Measurements from ENCODE around the gene CTDP1. TPM values are rescaled to one million over a fixed set of nuclear protein-coding genes. Genes with fewer than 3 reads are reported as not detected.

The CTDP1 gene
- polyA plus RNA-seq, 6 donors from 2014 or later = 2.9 to 15.6 (median 9.0) TPM

- ATAC-seq (ENCODE audit: low read depth in 2 of 2) (no peak), DNase-seq (no peak)
- Mint-ChIP-seq H3K27me3 (peaks cover 9 to 16% (median 10%) of the 10 kb centered on the region in 3 donors), H3K4me1 (no peaks in the 10 kb centered on the region), H3K9me3 (peaks cover 0 to 13% (median 6%) of the 10 kb centered on the region in 7 donors), H3K4me3 (no peak overlapping the region), H3K36me3 (peaks cover 0 to 11% of the 10 kb centered on the region in 2 donors), H3K27ac (peak overlapping the region in 1 of 6 donors; percentile 33)
These were observed 22.1 kb upstream of the CTDP1 start for GRCh38 chr18:79657342-79657996.

GRCh38 chr18:79658366-79658765 is 21.2 kb upstream of the CTDP1 start:
- Mint-ChIP-seq H3K36me3 (peaks cover 0 to 11% of the 10 kb centered on the region in 2 donors), H3K27ac (no peak overlapping the region), H3K27me3 (peaks cover 9 to 16% (median 10%) of the 10 kb centered on the region in 3 donors), H3K4me3 (no peak overlapping the region), H3K4me1 (no peaks in the 10 kb centered on the region), H3K9me3 (peaks cover 0 to 13% (median 6%) of the 10 kb centered on the region in 7 donors)
- no peak for ATAC-seq (ENCODE audit: low read depth in 2 of 2)
- DNase-seq = no peak

GRCh38 chr18:79659733-79660132 is 19.9 kb upstream of the CTDP1 start:
- peaks cover 10 to 19% (median 16%) of the 10 kb centered on the region in 3 donors for H3K27me3 Mint-ChIP-seq
- no peak overlapping the region for H3K27ac Mint-ChIP-seq
- H3K4me3 Mint-ChIP-seq = no peak overlapping the region
- no peak for DNase-seq
- H3K4me1 Mint-ChIP-seq = no peaks in the 10 kb centered on the region
- H3K9me3 Mint-ChIP-seq = peaks cover 0 to 13% (median 7%) of the 10 kb centered on the region in 7 donors
- ATAC-seq (ENCODE audit: low read depth in 2 of 2) = no peak
- peaks cover 0 to 11% of the 10 kb centered on the region in 2 donors for H3K36me3 Mint-ChIP-seq

GRCh38 chr18:79662034-79662433 is 17.6 kb upstream of the CTDP1 start:
- peaks cover 9 to 19% (median 16%) of the 10 kb centered on the region in 3 donors for H3K27me3 Mint-ChIP-seq

GRCh38 chr18:79662439-79662838 is 17.2 kb upstream of the CTDP1 start:
- Mint-ChIP-seq H3K9me3 (peaks cover 0 to 3% (median 0%) of the 10 kb centered on the region in 7 donors), H3K27me3 (peaks cover 9 to 19% (median 16%) of the 10 kb centered on the region in 3 donors), H3K27ac (no peak overlapping the region), H3K4me3 (no peak overlapping the region), H3K4me1 (no peaks in the 10 kb centered on the region), H3K36me3 (no peaks in the 10 kb centered on the region)
- DNase-seq (no peak), ATAC-seq (ENCODE audit: low read depth in 2 of 2) (no peak)

More at GRCh38 chr18:79662034-79662433, 17.6 kb upstream of the CTDP1 start:
- ATAC-seq (ENCODE audit: low read depth in 2 of 2) (no peak), DNase-seq (no peak)
- no peaks in the 10 kb centered on the region for H3K36me3 Mint-ChIP-seq
- peaks cover 0 to 3% (median 0%) of the 10 kb centered on the region in 7 donors for H3K9me3 Mint-ChIP-seq
- no peaks in the 10 kb centered on the region for H3K4me1 Mint-ChIP-seq
- H3K4me3 Mint-ChIP-seq = no peak overlapping the region
- no peak overlapping the region for H3K27ac Mint-ChIP-seq

GRCh38 chr18:79664525-79665125 is 15.0 kb upstream of the CTDP1 start:
- Mint-ChIP-seq H3K36me3 (no peaks in the 10 kb centered on the region), H3K4me3 (peak overlapping the region in 1 of 8 donors; percentile 72), H3K27ac (no peak overlapping the region), H3K27me3 (peaks cover 4 to 16% (median 8%) of the 10 kb centered on the region in 3 donors), H3K9me3 (peaks cover 0 to 3% (median 0%) of the 10 kb centered on the region in 7 donors), H3K4me1 (no peaks in the 10 kb centered on the region)
- ATAC-seq (ENCODE audit: low read depth in 2 of 2) (no peak), DNase-seq (no peak)

- no peak overlapping the region for H3K4me3 Mint-ChIP-seq
- peaks cover 0 to 4% (median 0%) of the 10 kb centered on the region in 3 donors for H3K4me1 Mint-ChIP-seq
- peaks cover 0 to 5% of the 10 kb centered on the region in 2 donors for H3K36me3 Mint-ChIP-seq
- H3K27ac Mint-ChIP-seq = no peak overlapping the region
- peaks cover 0 to 5% (median 0%) of the 10 kb centered on the region in 7 donors for H3K9me3 Mint-ChIP-seq
- no peak for DNase-seq
- peaks cover 0 to 9% (median 4%) of the 10 kb centered on the region in 3 donors for H3K27me3 Mint-ChIP-seq
- no peak for ATAC-seq (ENCODE audit: low read depth in 2 of 2)
These were observed 11.4 kb upstream of the CTDP1 start for GRCh38 chr18:79668203-79668602.

- Mint-ChIP-seq H3K36me3 (peaks cover 4 to 5% of the 10 kb centered on the region in 2 donors), H3K27me3 (no peaks in the 10 kb centered on the region), H3K4me3 (peak overlapping the region in 1 of 8 donors; percentile 38), H3K27ac (peak overlapping the region in 1 of 6 donors; percentile 50), H3K4me1 (peaks cover 0 to 9% (median 4%) of the 10 kb centered on the region in 3 donors), H3K9me3 (peaks cover 0 to 2% (median 0%) of the 10 kb centered on the region in 7 donors)
- DNase-seq = no peak
- ATAC-seq (ENCODE audit: low read depth in 2 of 2) = no peak
These were observed 6.9 kb upstream of the CTDP1 start for GRCh38 chr18:79672490-79673276.

GRCh38 chr18:79677221-79677620 is 2.4 kb upstream of the CTDP1 start:
- Mint-ChIP-seq H3K36me3 (peaks cover 4 to 5% of the 10 kb centered on the region in 2 donors), H3K4me3 (peak overlapping the region in 6 of 8 donors; percentile 15 to 98 (median 49)), H3K4me1 (peaks cover 11 to 39% (median 29%) of the 10 kb centered on the region in 3 donors), H3K27ac (peak overlapping the region in 4 of 6 donors; percentile 97 to 100 (median 100)), H3K9me3 (no peaks in the 10 kb centered on the region), H3K27me3 (no peaks in the 10 kb centered on the region)
- no peak for DNase-seq
- ATAC-seq (ENCODE audit: low read depth in 2 of 2) = no peak

- H3K4me1 Mint-ChIP-seq = peaks cover 14 to 45% (median 35%) of the 10 kb centered on the region in 3 donors
These were observed 1.8 kb upstream of the CTDP1 start for GRCh38 chr18:79677840-79678239.

GRCh38 chr18:79678665-79679551 is 695 bp upstream of the CTDP1 start:
- Mint-ChIP-seq H3K9me3 (no peaks in the 10 kb centered on the region), H3K27me3 (no peaks in the 10 kb centered on the region), H3K4me3 (peak overlapping the region; percentile 91 to 99 (median 98)), H3K36me3 (peaks cover 0 to 4% of the 10 kb centered on the region in 2 donors), H3K4me1 (peaks cover 12 to 56% (median 45%) of the 10 kb centered on the region in 3 donors), H3K27ac (peak overlapping the region; percentile 97 to 100 (median 100))
- peak; percentile 86 to 87 for ATAC-seq (ENCODE audit: low read depth in 2 of 2)
- DNase-seq = peak; percentile 99

More at GRCh38 chr18:79677840-79678239, 1.8 kb upstream of the CTDP1 start:
- ATAC-seq (ENCODE audit: low read depth in 2 of 2) (no peak), DNase-seq (no peak)
- Mint-ChIP-seq H3K27me3 (no peaks in the 10 kb centered on the region), H3K9me3 (no peaks in the 10 kb centered on the region), H3K36me3 (peaks cover 4% of the 10 kb centered on the region in 2 donors), H3K4me3 (peak overlapping the region in 7 of 8 donors; percentile 5 to 98 (median 94)), H3K27ac (peak overlapping the region in 5 of 6 donors; percentile 97 to 100 (median 99))

- peaks cover 22 to 66% (median 47%) of the 10 kb centered on the region in 3 donors for H3K4me1 Mint-ChIP-seq
- peak overlapping the region; percentile 70 to 92 (median 87) for H3K4me3 Mint-ChIP-seq
- peak overlapping the region in 5 of 6 donors; percentile 56 to 94 (median 90) for H3K27ac Mint-ChIP-seq
- H3K27me3 Mint-ChIP-seq = no peaks in the 10 kb centered on the region
- ATAC-seq (ENCODE audit: low read depth in 2 of 2) (no peak), DNase-seq (no peak)
- H3K36me3 Mint-ChIP-seq = peaks cover 0 to 4% of the 10 kb centered on the region in 2 donors
- no peaks in the 10 kb centered on the region for H3K9me3 Mint-ChIP-seq
These were observed 687 bp downstream of the CTDP1 start for GRCh38 chr18:79680100-79680879.
